ENCODE data around the gene ARNT2. TPM values are rescaled to one million over a fixed set of nuclear protein-coding genes. Genes with fewer than 3 reads are reported as not detected.

ARNT2 gene
- total and polyA plus RNA-seq, 3 donors from 2014 or later: 34.3 to 58.7 (median 50.2) TPM

DNA sequence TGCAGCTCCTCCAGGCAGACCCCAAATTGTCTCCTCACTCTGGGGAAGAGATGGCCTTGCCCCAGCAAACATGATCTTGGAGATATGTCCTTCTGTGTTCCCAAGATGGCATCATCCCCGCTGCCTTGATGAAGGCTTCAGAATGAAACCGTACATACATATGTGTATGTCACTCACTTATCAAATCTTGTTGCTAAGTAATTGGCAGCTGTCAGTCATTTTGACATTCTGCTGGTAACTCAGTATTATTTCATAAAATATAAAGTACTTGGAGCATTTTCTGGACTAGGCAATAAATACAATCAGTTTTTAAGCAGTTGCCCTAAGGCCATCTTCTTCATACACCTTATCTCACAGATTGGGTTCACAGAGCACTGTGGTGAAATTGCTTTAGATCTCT lies 62.4 kb downstream of the ARNT2 start:
- TF ChIP-seq, protein P1, sequence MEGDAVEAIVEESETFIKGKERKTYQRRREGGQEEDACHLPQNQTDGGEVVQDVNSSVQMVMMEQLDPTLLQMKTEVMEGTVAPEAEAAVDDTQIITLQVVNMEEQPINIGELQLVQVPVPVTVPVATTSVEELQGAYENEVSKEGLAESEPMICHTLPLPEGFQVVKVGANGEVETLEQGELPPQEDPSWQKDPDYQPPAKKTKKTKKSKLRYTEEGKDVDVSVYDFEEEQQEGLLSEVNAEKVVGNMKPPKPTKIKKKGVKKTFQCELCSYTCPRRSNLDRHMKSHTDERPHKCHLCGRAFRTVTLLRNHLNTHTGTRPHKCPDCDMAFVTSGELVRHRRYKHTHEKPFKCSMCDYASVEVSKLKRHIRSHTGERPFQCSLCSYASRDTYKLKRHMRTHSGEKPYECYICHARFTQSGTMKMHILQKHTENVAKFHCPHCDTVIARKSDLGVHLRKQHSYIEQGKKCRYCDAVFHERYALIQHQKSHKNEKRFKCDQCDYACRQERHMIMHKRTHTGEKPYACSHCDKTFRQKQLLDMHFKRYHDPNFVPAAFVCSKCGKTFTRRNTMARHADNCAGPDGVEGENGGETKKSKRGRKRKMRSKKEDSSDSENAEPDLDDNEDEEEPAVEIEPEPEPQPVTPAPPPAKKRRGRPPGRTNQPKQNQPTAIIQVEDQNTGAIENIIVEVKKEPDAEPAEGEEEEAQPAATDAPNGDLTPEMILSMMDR (IDR thresholded peaks at IDR 0.05): no peak
- no peak for TF ChIP-seq POLR2A (IDR thresholded peaks at IDR 0.05)
- intact Hi-C loops (cut with DNase I; ENCODE audit: low total_unique reads): no loop called here
- no peak overlapping the region for H3K4me3 ChIP-seq

DNA sequence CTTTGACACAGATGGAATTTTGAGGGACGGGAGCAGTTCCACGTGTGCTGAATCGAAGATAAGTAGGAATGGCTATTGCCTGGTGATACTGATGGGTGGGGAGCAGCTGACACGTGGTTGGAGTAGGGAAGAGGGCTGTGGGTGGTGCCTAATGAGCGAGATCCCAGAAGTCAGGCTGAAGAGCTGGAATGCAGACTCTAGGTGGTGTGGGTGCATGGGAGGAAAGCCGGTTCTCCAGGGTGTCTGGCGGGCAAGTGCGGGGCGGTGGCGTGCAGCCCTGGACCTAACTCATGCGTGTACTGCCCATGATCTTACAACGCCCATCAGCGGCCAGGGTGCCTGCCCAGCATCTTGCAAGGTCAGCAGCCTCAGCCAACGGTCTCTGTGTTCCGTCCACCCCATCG lies 63.1 kb downstream of the ARNT2 start:
- WGBS, 2 donors: 80% methylated on average over 9 to 16 of the region's 16 CpGs
- no peak for TF ChIP-seq POLR2A (IDR thresholded peaks at IDR 0.05)
- TF ChIP-seq, protein P1 (IDR thresholded peaks at IDR 0.05): no peak
- Histone ChIP-seq H3K4me1 (peaks cover 31% of the 10 kb centered on the region), H3K27me3 (no peaks in the 10 kb centered on the region), H3K9me3 (no peaks in the 10 kb centered on the region), H3K27ac (no peak overlapping the region), H3K36me3 (ENCODE audit: low read depth, missing control alignments) (no peaks in the 10 kb centered on the region), H3K4me3 (no peak overlapping the region)
- intact Hi-C loops (cut with DNase I; ENCODE audit: low total_unique reads): no loop called here
- no peak for DNase-seq

More for the DNA sequence above, 62.4 kb downstream of the ARNT2 start:
- Histone ChIP-seq H3K27me3 (no peaks in the 10 kb centered on the region), H3K4me1 (peaks cover 37% of the 10 kb centered on the region), H3K36me3 (ENCODE audit: low read depth, missing control alignments) (no peaks in the 10 kb centered on the region), H3K9me3 (no peaks in the 10 kb centered on the region), H3K27ac (no peak overlapping the region)
- 96 to 100% methylated on average over 2 of the region's 2 CpGs for WGBS, 2 donors
- DNase-seq: no peak

DNA sequence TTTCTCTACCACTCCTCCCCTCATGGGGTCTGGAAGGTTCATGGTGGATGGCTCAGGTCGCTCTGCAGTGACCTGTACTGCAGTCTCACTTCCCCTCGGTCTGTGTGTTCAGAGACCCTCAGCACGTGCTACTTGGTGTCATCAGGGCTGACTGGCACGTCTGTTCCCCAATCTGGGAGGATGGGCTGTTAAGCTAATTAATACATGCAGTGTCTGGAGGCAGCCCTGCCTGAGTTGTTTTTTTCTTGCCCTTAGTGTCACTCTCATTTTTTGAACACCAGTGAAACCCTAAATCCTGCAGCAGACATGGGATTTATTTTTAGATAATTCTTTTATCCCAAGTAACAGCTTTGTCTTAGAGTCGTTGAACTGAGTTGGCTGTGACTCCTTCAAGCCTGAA lies 64.6 kb downstream of the ARNT2 start:
- intact Hi-C loops (cut with DNase I; ENCODE audit: low total_unique reads): no loop called here
- no peak for DNase-seq
- no peaks in the 10 kb centered on the region for H3K36me3 ChIP-seq (ENCODE audit: low read depth, missing control alignments)
- TF ChIP-seq, protein P1 (IDR thresholded peaks at IDR 0.05): no peak
- TF ChIP-seq POLR2A (IDR thresholded peaks at IDR 0.05): no peak
- H3K27me3 ChIP-seq: no peaks in the 10 kb centered on the region
- peaks cover 19% of the 10 kb centered on the region for H3K4me1 ChIP-seq
- H3K9me3 ChIP-seq: no peaks in the 10 kb centered on the region
- no peak overlapping the region for H3K4me3 ChIP-seq
- 76 to 86% methylated on average over 5 of the region's 5 CpGs for WGBS, 2 donors
- no peak overlapping the region for H3K27ac ChIP-seq

DNA sequence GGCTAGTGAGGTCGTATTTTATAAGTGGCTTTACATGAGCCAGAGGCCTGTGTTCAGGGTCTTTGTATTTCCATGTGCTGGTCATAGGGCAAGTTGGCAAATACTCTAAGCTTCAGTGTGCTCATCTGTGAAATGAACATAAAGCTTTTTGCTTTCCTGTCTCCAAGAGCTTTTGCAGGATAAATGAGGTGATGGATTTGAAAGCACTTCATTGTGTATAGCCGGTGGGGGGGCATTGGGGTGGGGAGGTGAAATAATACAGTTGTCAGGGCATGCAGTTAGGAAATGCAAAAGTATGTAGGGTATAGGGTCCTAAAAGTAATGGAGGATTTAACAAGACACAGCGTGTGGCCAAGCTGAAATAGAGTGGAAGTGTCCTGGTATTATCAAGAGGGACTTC lies 67.7 kb downstream of the ARNT2 start:
- intact Hi-C loops (cut with DNase I; ENCODE audit: low total_unique reads): no loop called here
- no peak for DNase-seq
- 89 to 95% methylated on average over 3 of the region's 3 CpGs for WGBS, 2 donors

More for the DNA sequence above, 67.7 kb downstream of the ARNT2 start:
- Histone ChIP-seq H3K27me3 (no peaks in the 10 kb centered on the region), H3K9me3 (no peaks in the 10 kb centered on the region), H3K4me1 (peaks cover 8% of the 10 kb centered on the region), H3K36me3 (ENCODE audit: low read depth, missing control alignments) (no peaks in the 10 kb centered on the region), H3K4me3 (no peak overlapping the region), H3K27ac (no peak overlapping the region)
- TF ChIP-seq, protein P1 (IDR thresholded peaks at IDR 0.05): no peak
- no peak for TF ChIP-seq POLR2A (IDR thresholded peaks at IDR 0.05)

Measured in testis (tissue), 3 donors.